ENCODE measurements around the gene TNFRSF17.
"Not testable (repeated sequence)": the region's sequence is repeated elsewhere in the genome, so short reads cannot be mapped to it uniquely, and the experiment has no call there.

Gene TNFRSF17

GRCh38 chr16:11970292-11970691 lies 5.3 kb downstream of the TNFRSF17 start:
- not testable (repeated sequence) for DNase-seq (ENCODE audit: low spot score)

- DNase-seq (ENCODE audit: low spot score): no peak
These were observed 7.1 kb downstream of the TNFRSF17 start for GRCh38 chr16:11972128-11972527.

DNA sequence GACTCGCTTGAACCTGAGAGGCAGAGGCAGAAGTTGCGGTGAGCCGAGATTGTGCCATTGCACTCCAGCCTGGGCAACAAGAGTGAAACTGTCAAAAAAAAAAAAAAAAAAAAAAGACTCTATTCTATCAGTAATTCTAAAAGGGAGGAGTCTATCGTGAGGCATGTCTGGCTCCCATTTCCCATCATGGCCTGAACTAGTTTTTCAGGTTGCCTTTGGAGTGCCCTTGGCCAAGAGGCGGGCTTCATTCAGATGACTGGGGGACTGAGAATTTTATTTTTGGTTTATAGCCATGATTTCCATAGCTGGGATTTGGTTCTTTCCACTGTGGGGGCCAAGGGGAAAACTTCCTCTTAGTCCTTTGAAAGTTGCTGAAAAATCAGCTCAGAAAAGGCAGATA lies 8.1 kb downstream of the TNFRSF17 start:
- DNase-seq (ENCODE audit: low spot score): no peak

DNA sequence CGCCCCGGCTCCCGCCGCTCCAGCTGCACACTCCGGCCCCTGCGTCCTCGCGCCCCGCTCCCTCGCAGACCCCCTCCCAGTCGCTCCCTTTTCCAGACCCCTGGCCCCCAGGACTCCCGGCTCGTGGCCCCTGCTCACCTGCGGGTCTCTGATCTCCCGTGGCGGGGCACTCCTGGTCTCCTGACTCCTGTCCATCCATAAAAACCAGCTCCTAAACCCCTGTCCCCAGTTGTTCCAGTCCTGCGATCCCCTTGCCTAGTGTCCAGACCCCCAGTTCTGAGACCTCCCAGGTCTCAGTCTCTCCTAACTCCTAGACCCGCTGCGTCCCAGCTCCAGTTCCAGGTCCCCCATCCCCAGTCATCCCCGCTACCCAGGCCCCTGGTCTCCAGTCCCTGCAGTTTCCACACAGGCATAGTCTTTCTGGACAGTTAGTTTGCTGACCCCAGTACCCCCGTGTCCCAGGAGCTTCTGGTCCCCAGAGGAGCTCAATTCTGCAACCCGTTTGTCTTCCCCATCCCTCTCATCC lies 11.9 kb downstream of the TNFRSF17 start:
- no peak for DNase-seq (ENCODE audit: low spot score)

GRCh38 chr16:11977376-11978041 lies 12.5 kb downstream of the TNFRSF17 start:
- peak; percentile 92 for DNase-seq (ENCODE audit: low spot score)

- DNase-seq (ENCODE audit: low spot score): no peak
These were observed 13.1 kb downstream of the TNFRSF17 start for GRCh38 chr16:11978080-11978479.

DNA sequence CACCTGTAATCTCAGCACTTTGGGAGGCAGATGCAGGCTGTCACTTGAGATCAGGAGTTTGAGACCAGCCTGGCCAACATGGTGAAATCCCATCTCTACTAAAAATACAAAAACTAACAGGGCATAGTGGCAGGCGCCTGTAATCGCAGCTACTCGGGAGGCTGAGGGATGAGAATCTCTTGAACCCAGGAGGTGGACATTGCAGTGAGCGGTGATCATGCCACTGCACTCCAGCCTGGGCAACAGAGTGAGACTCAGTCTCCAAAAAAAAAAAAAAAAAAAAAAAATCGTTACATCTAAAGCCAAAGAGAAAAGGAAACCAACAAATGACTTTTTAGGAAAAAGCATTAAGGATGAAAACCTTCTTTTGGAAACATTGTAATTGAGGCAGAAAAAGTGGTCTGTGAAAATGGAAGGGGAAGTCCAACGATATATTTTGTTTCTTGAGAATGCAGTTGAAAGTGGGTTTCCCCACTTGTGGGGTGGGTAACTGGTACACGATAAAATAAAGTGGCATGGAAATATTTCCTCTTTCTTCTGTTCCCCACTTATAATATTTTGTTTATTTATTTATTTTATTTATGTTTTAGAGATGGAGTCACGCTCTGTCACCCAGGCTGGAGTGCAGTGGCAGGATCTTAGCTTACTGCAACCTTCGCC lies 14.1 kb downstream of the TNFRSF17 start:
- DNase-seq (ENCODE audit: low spot score): no peak

- no peak for DNase-seq (ENCODE audit: low spot score)
These were observed 15.3 kb downstream of the TNFRSF17 start for GRCh38 chr16:11980136-11980844.

DNA sequence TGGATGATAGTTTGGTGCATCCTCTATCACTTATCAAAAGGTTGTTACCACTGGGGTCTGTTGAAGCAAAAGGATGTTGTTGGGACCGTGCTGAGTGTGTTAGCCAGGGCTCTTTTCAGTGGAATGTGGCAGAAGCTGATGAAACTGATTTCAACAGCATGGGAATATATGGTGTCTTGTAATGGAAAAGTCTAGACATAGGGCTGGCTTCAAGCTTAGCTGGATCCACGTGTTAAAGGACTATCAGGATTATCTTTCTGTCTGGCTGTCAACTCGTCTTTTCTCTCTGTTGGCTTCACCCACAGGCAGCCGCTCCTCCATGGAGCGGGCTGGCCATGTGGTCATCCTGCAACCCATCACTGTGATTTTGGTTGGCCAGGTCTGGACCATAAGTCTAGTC lies 20.2 kb downstream of the TNFRSF17 start:
- peak; percentile 20 for DNase-seq (ENCODE audit: low spot score)

DNA sequence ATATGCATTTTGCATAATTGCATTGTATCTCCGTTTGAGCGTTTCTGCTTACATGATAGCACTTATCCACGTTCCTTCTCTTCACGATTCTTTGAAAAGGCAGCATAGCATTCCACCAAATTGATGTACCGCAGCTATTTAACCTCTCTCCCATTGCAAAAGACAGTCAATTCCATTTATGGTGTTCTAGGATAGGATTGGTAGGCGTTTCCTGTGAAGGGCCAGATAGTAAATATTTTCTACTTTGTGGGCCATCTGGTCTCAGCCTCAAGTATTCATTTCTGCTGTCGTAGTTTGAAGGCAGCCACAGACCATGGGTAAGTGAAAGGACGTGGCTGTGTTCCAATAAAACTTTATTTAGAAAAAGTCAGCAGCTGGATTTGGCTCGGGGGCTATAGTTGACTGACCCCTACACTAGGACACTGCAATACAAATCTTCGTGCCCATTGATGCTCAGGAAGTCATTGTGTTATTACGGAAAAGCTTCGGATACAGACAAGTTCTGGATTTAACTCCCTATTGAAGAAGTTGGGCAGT lies 21.6 kb downstream of the TNFRSF17 start:
- DNase-seq (ENCODE audit: low spot score): no peak

GRCh38 chr16:11988258-11988978 lies 23.4 kb downstream of the TNFRSF17 start:
- DNase-seq (ENCODE audit: low spot score): no peak

DNA sequence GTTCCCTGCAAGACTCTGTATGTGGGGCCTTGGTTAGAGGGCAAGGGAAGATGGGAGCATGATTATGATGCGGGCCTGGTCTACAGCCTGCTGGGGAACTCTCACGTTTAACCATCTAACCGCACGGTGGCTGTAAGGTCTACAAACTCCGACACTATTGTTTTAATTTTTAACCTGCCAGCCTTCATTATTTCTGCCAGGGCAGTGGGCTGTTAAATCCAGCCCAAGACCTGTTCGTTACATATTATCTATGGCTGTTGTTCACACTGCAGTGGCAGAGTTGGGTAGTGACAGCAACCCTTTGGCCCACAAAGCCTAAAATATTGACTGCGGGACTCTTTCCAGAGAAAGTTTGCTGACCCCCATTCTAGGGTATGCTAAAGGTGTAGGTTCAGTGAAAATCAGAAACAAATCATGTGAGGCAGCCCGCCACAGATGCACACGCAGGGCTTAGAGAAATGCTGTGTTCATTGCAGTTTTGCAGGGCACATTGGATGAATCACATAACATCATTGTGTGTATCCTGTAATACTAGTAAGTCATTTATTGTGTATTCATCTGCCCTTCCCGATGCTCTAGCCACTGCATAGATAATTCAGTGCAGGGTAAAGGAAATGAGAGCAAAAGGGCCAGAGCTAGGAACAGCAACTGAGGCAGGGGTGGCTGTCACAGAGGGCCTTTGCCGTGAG lies 25.8 kb downstream of the TNFRSF17 start:
- DNase-seq (ENCODE audit: low spot score): no peak

DNA sequence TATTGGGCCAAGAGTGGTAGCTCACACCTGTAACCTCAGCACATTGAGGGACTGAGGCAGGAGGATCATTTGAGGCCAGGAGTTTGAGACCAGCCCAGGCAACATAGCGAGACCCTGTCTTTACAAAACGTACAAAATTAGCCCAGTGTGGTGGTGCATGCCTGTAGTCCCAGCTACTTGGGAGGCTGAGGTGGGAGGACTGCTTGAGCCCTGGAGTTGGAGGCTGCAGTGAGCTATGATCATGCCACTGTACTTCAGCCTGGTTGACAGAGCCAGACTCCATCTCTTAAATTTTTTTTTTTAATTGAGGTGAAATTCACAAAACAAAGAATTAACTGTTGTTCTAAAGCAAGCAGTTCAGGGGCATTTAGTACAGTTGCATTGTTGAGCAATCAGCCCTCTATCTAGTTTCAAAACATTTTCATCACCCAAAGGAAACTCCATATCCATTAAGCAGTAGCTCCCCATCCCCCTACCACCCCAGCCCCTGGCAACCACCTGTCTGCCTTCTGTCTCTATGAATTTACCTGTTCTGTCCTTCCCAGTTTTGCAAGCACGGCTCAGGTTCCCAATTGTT lies 27.1 kb downstream of the TNFRSF17 start:
- peak; percentile 36 for DNase-seq (ENCODE audit: low spot score)

GRCh38 chr16:11992586-11993524 lies 27.8 kb downstream of the TNFRSF17 start:
- DNase-seq (ENCODE audit: low spot score): no peak

DNA sequence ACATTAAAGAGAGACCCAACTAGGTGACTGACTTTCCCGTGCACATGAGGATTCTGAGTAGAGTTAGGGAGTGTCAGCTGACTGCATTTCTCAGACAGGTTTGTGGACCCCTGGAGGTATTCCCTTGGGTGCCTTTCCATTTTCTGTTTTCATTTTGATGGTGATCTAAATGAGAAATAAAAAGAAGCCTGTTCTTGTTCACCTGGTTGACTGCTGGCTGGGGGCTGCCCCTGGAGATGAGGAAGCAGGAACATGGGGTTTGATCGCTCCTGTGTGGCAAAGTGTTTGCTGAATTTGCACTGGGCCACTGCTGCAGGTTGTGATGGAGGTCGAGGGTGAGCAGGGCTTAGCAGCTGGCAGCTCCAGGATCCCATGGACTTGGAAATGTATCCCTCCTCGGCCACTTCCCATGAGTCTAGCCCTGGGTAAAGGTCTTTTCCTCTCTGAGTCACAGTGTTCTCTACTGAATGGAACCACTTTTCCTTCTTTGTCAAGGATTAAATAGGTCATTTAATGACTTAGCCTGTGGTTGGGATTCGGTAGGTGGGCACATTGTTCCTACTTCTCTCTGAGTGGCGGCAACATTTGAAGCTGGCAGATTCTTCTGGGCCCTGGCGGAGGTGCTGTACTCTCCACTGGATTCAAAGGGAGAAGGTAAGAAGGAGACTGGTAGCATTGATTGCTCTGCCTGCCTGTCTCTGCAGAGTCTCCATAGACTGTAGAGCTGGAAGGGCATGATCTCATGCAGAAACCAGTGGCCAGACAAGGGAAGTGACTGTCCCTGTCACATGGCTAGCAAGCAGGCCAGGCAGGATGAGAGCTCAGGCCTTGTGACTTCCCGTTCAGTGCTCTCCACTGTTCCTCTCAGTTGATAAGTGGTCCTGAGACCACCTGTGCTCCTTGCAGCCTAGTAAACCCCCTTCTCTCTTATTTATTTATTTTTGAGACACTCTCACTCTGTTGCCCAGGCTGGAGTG lies 29.4 kb downstream of the TNFRSF17 start:
- DNase-seq (ENCODE audit: low spot score): no peak

GRCh38 chr16:11996433-11997330 lies 31.7 kb downstream of the TNFRSF17 start:
- no peak for DNase-seq (ENCODE audit: low spot score)

DNA sequence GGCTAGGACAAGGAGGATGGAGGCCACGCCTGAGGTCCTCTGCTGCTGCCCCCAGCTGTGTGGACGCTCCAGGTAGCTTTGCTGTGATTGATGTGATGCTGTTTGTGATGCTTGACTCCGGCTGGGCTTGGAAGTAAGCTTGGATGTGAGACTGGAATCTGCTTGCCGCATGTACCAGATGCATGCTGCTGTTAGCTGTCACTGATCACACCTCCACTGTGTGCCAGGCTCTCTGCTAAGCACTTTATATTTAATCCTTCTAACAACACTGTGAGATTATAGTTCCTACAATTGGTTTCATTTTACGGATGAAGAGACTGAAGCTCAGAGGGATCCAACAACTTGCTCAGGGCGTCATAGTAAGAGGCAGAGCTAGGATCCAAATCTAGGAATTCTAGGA lies 35.0 kb downstream of the TNFRSF17 start:
- DNase-seq (ENCODE audit: low spot score): no peak

Measured in GM03348 (cell line).